ENCODE data around the gene STK11IP. TPM values are rescaled to one million over a fixed set of nuclear protein-coding genes. Genes with fewer than 3 reads are reported as not detected.

STK11IP gene
- total RNA-seq, 4 donors from 2014 or later, result 19.4 to 62.6 (median 51.5) TPM

DNA sequence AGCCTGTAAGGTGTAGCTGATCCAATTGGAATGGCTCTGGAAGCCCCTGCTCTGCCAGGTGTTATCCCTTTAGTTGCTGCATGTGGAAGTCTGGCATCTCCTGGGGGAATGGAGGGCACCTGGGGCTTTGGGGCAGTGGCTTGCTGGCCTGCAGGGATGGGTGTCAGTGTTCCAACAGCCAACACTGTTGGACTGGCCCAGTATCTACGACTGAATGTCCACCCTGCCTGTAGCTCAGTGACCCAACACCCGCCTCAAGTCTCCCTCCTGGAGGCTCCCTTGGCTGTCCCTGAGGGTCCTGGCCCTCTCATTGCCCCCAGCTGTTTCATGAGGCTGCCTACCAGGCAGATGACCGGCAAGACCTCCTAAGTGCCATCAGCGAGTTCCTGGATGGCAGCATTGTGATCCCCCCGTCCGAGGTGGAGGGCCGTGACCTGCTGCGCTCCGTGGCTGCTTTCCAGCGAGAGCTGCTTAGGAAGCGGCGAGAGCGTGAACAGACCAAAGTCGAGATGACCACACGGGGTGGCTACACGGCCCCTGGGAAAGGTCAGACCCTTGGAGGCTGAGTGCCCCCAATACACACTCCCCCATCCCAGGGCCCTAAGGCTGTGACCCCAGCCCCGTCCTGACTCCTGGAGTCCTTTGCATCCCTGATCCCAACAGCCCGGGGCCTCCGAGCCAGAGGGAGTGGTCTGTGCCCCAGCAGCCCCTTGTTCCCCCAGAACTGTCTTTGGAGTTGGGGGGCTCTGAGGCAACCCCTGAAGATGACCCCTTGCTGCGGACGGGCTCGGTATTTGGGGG is 37.5 kb downstream of the STK11IP start:
- H3K27me3 ChIP-seq, result no peaks in the 10 kb centered on the region
- TF ChIP-seq, protein P1, sequence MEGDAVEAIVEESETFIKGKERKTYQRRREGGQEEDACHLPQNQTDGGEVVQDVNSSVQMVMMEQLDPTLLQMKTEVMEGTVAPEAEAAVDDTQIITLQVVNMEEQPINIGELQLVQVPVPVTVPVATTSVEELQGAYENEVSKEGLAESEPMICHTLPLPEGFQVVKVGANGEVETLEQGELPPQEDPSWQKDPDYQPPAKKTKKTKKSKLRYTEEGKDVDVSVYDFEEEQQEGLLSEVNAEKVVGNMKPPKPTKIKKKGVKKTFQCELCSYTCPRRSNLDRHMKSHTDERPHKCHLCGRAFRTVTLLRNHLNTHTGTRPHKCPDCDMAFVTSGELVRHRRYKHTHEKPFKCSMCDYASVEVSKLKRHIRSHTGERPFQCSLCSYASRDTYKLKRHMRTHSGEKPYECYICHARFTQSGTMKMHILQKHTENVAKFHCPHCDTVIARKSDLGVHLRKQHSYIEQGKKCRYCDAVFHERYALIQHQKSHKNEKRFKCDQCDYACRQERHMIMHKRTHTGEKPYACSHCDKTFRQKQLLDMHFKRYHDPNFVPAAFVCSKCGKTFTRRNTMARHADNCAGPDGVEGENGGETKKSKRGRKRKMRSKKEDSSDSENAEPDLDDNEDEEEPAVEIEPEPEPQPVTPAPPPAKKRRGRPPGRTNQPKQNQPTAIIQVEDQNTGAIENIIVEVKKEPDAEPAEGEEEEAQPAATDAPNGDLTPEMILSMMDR (IDR thresholded peaks at IDR 0.05), result no peak
- no peak for TF ChIP-seq POLR2A (IDR thresholded peaks at IDR 0.05)

DNA sequence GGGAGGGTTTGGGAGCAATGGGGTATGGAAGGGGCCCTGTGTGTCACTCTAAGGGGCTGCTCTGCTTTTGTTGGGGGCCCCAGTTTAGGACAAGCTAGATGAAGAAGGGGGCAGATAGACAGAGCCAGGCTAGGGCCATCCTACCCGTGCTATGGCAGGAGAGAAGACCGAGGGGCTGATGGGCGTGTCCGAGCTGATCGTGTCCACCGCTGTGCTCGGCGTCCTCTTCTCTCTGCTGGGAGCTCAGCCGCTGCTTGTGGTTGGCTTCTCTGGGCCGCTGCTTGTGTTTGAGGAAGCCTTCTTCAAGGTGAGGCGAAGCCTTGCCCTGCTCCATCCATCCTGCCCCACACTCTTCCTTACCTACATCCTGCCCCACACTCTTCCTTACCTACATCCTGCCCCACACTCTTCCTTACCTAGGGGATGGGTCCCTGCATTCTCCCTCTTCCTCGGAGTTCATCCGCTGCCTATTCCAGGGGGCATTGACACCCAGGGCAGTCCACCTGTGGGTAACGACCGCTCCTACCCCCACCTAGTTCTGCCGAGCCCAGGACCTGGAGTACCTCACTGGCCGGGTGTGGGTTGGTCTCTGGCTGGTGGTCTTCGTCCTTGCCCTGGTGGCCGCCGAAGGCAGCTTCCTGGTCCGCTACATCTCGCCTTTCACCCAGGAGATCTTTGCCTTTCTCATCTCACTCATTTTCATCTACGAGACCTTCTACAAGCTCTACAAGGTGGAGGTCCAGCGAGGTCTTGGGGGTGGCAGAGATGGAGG is 38.7 kb downstream of the STK11IP start:
- Histone ChIP-seq H3K4me3 (no peak overlapping the region), H3K4me1 (no peaks in the 10 kb centered on the region), H3K9me3 (no peaks in the 10 kb centered on the region), H3K27me3 (no peaks in the 10 kb centered on the region), H3K27ac (no peak overlapping the region), H3K36me3 (no peaks in the 10 kb centered on the region)
- TF ChIP-seq, protein P1 (IDR thresholded peaks at IDR 0.05), result no peak
- TF ChIP-seq POLR2A (IDR thresholded peaks at IDR 0.05), result no peak
- DNase-seq, result no peak

More for the DNA sequence above, 37.5 kb downstream of the STK11IP start:
- Histone ChIP-seq H3K36me3 (no peaks in the 10 kb centered on the region), H3K27ac (no peak overlapping the region), H3K9me3 (no peaks in the 10 kb centered on the region), H3K4me3 (no peak overlapping the region), H3K4me1 (no peaks in the 10 kb centered on the region)
- DNase-seq, result peak in 1 of 3 donors; percentile 39

DNA sequence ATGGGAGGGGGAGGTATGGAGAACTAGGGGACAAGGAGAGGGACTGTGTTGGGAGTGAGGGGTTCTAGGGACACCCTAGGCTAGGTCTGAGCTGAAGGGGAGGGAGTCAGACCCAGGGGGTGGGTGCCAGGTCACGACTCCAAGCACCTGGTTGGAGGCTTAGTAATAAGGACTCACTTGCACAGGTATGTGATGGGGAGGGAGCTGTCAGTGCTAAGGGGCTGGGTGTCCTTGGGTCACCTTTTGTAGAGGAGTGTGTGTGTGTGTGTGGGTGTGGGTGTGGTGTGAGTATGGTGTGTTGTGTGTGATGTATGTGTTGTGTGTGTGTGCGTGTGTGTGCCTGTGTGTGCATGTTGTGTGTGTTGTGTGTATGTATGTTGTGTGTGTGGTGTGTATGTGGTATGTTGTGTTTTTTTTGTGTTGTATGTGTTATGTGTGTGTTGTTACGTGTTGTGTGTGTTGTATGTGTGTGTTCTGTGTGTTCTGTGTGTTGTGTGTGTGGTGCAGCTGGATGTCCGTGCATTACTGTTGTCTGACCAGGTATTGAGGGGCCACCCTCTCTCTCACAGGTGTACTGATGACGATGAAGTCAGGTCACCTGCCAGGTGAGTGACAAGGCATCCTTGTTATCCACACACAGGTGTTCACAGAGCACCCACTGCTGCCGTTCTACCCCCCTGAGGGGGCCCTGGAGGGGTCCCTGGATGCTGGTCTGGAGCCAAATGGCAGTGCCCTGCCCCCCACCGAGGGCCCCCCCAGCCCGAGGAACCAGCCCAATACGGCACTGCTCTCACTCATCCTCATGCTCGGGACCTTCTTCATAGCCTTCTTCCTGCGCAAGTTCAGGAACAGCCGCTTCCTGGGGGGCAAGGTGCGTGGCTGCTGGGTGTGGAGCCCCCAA is 39.5 kb downstream of the STK11IP start:
- H3K36me3 ChIP-seq, result no peaks in the 10 kb centered on the region
- no peak for DNase-seq
- H3K9me3 ChIP-seq, result no peaks in the 10 kb centered on the region
- no peaks in the 10 kb centered on the region for H3K27me3 ChIP-seq
- no peak overlapping the region for H3K27ac ChIP-seq
- TF ChIP-seq, protein P1 (IDR thresholded peaks at IDR 0.05), result no peak
- TF ChIP-seq POLR2A (IDR thresholded peaks at IDR 0.05), result no peak
- no peak overlapping the region for H3K4me3 ChIP-seq
- H3K4me1 ChIP-seq, result no peaks in the 10 kb centered on the region

DNA sequence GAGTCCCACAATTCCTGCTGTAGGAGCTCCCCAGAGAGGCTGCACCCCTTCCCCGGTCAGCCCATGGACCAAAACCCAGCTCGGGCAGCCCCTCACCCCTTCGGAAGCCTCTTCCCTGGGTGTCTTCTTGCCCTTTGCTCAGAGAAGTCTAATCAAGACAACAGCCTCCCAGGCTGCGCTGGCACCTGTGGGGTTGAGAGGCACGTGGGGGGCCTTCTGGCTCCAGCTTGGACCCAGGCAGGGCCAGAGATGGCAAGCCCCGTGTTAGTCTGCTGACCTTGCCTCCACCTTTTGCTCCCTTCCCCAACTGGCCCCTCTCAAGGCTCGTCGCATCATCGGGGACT is 40.2 kb downstream of the STK11IP start:
- Histone ChIP-seq H3K36me3 (no peaks in the 10 kb centered on the region), H3K4me3 (no peak overlapping the region), H3K9me3 (no peaks in the 10 kb centered on the region), H3K27me3 (no peaks in the 10 kb centered on the region), H3K27ac (no peak overlapping the region), H3K4me1 (no peaks in the 10 kb centered on the region)
- no peak for DNase-seq
- TF ChIP-seq, protein P1 (IDR thresholded peaks at IDR 0.05), result no peak
- no peak for TF ChIP-seq POLR2A (IDR thresholded peaks at IDR 0.05)

DNA sequence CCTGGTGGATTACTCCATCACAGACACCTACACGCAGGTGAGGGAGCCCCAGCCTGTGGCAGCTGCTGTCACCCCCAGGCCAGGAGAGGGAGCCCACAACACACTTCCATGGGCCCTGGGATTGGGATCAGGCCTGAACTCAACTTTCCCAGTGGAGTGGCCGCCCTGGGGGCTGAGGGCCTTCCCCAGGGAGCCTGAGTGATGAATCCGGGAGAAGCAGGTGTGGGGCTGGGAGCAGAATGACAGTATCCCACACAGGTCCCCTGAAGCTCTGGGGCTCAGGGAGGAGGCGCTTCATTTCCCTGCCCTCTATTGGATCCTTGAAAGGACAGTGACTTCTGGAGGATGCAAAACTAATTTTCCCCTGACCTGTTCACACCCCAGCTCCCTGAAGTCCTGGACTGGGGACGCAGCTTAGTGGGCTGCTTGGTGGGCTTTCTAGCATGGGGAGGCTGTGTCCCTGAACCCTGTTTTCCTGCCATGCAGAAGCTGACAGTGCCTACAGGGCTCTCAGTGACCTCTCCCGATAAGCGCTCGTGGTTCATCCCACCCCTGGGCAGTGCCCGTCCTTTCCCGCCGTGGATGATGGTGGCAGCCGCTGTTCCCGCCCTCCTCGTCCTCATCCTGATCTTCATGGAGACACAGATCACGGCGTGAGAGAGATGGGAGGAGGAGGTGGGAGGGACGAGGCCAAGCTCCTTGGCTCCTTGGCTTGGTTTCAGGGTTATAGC is 40.7 kb downstream of the STK11IP start:
- TF ChIP-seq, protein P1 (IDR thresholded peaks at IDR 0.05), result no peak
- TF ChIP-seq POLR2A (IDR thresholded peaks at IDR 0.05), result no peak
- Histone ChIP-seq H3K4me3 (no peak overlapping the region), H3K36me3 (no peaks in the 10 kb centered on the region), H3K27ac (no peak overlapping the region), H3K9me3 (no peaks in the 10 kb centered on the region), H3K4me1 (no peaks in the 10 kb centered on the region), H3K27me3 (no peaks in the 10 kb centered on the region)
- DNase-seq, result no peak
